ENCODE data around the gene RNF113B. TPM values are rescaled to one million over a fixed set of nuclear protein-coding genes. Genes with fewer than 3 reads are reported as not detected.

The RNF113B gene
- polyA plus RNA-seq, 2 of the 4 experiments (the other 2 are of a cell fraction), result not detected

DNA sequence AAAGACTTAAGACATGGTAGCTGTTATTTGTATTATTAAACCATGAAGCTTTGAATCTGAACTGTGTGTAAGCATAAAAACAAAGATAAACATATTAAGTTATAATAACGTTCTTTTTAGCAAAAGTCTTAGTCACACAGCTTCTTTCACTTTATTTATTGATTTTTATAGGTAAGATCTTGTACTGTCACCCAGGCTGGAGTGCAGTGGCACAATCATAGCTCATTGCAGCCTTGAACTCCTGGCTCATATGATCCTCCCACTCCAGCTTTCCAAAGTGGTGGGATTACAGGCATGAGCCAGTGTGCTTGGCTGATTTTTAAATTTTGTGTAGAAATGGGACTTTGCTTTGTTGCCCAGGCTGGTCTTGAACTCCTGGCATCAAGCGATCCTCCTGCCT is 20.8 kb downstream of the RNF113B start:
- H3K4me3 ChIP-seq, result no peak overlapping the region
- no peaks in the 10 kb centered on the region for H3K9me3 ChIP-seq
- H3K4me2 ChIP-seq, result no peak overlapping the region
- TF ChIP-seq EHMT2 (IDR thresholded peaks at IDR 0.05; ENCODE audit: low read depth), result no peak
- TF ChIP-seq EHF (CRISPR knock-in tag; IDR thresholded peaks at IDR 0.05), result no peak
- TF ChIP-seq CBX2 (IDR thresholded peaks at IDR 0.05; ENCODE audit: borderline replicate concordance, low read depth), result no peak
- no peak for TF ChIP-seq FOSB (CRISPR knock-in tag; IDR thresholded peaks at IDR 0.05)
- TF ChIP-seq ELK1 (IDR thresholded peaks at IDR 0.05; ENCODE audit: low read depth, low read length), result no peak
- no peak for TF ChIP-seq FOSL2 (IDR thresholded peaks at IDR 0.05)
- TF ChIP-seq FOSL2 (CRISPR knock-in tag; IDR thresholded peaks at IDR 0.05), result no peak
- TF ChIP-seq SMC3 (IDR thresholded peaks at IDR 0.05), result no peak
- ChIA-PET POLR2A (no interaction called here), CTCF (interaction anchor here (1.0 kb wide), 1 partner anchor 300 kb away, joined by 3 read pairs; no protein-coding TSS in a partner anchor)
- H3K27ac ChIP-seq, result no peak overlapping the region
- DNase-seq (ENCODE audit: low read depth in 1 of 2, low spot score in 1 of 2) (no peak), FAIRE-seq (no peak), ATAC-seq (no peak)
- 75% methylated on average over 2 of the region's 2 CpGs for WGBS (ENCODE audit: missing lambda C conversion rate)
- no peaks in the 10 kb centered on the region for H3K4me1 ChIP-seq

- Histone ChIP-seq H3K4me1 (no peaks in the 10 kb centered on the region), H3K9me3 (no peaks in the 10 kb centered on the region), H3K27ac (no peak overlapping the region), H3K4me3 (no peak overlapping the region), H3K4me2 (no peak overlapping the region)
- DNase-seq (ENCODE audit: low read depth in 1 of 2, low spot score in 1 of 2) (no peak), FAIRE-seq (no peak), ATAC-seq (no peak)
- no peak for TF ChIP-seq SMC3 (IDR thresholded peaks at IDR 0.05)
- 71% methylated on average over 3 of the region's 5 CpGs for WGBS (ENCODE audit: missing lambda C conversion rate)
- POLR2A ChIA-PET, result no interaction called here
- CTCF ChIA-PET, result interaction anchor here (0.5 to 1.0 kb wide), 3 partner anchors 13 to 300 kb away, joined by 3 to 4 read pairs (median 3); no protein-coding TSS in a partner anchor
These were observed 21.5 kb downstream of the RNF113B start for GRCh38 chr13:98155475-98156109.

DNA sequence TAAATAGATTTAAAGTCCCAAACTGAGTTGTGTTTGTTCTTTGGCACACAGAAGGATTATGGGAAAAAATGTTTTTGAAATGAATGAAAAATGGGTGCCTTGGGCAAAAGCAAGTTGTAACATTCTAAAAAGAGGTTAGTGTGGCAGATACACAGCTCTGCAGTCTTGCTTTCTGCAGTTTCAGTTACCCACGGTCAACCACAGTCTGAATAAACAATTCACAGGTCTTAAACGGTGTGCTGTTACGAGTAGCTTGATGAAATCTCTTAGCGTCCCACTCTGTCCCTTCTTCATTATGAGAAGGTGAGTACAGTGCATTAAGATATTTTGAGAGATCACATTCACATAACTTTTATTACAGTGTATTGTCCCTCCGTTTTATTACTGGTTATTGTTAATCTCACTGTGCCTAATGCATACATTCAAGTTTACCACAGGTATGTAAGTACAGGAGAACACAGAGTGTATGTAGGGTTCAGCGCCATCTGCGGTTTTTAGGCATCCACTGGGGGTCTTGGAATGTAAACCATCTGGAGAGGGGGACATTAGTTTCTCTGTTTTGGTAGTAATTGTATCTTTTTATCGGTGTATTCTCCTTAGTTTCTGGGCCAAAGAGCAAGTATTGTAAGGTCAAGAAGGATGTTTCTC is 26.1 kb downstream of the RNF113B start:
- DNase-seq (ENCODE audit: low read depth in 1 of 2, low spot score in 1 of 2) (no peak), ATAC-seq (no peak), FAIRE-seq (no peak)
- H3K4me3 ChIP-seq, result no peak overlapping the region
- TF ChIP-seq FOXS1 (CRISPR knock-in tag; IDR thresholded peaks at IDR 0.05) (no peak), MAZ (IDR thresholded peaks at IDR 0.05; ENCODE audit: borderline replicate concordance, low read depth, low read length) (no peak), TP53 (CRISPR knock-in tag; IDR thresholded peaks at IDR 0.05) (no peak), EHF (CRISPR knock-in tag; IDR thresholded peaks at IDR 0.05) (no peak), MAX (IDR thresholded peaks at IDR 0.05) (no peak), JUNB (IDR thresholded peaks at IDR 0.05) (no peak), ZNF302 (CRISPR knock-in tag; IDR thresholded peaks at IDR 0.05) (no peak), PBX3 (IDR thresholded peaks at IDR 0.05) (no peak), HOXA7 (CRISPR knock-in tag; IDR thresholded peaks at IDR 0.05) (no peak), NFE2L2 (conservative IDR thresholded peaks at IDR 0.05; ENCODE audit: low read length) (no peak), KDM1A (IDR thresholded peaks at IDR 0.05; ENCODE audit: low read depth) (no peak), HOXB5 (CRISPR knock-in tag; IDR thresholded peaks at IDR 0.05) (no peak), ZC3H11A (IDR thresholded peaks at IDR 0.05) (no peak), NR3C1 (IDR thresholded peaks at IDR 0.05) (no peak), RAD21 (conservative IDR thresholded peaks at IDR 0.05 in 1 of 2, IDR thresholded peaks at IDR 0.05 in 1 of 2) (no peak)
- TF ChIP-seq, protein P1, sequence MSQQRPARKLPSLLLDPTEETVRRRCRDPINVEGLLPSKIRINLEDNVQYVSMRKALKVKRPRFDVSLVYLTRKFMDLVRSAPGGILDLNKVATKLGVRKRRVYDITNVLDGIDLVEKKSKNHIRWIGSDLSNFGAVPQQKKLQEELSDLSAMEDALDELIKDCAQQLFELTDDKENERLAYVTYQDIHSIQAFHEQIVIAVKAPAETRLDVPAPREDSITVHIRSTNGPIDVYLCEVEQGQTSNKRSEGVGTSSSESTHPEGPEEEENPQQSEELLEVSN (IDR thresholded peaks at IDR 0.05; ENCODE audit: borderline replicate concordance, low read depth), result no peak
- WGBS (ENCODE audit: missing lambda C conversion rate), result 91% methylated on average over 8 of the region's 8 CpGs
- H3K9me3 ChIP-seq, result no peaks in the 10 kb centered on the region
- POLR2A ChIA-PET, result no interaction called here
- no peak overlapping the region for H3K27ac ChIP-seq
- CTCF ChIA-PET, result no interaction called here
- no peak overlapping the region for H3K4me2 ChIP-seq
- H3K4me1 ChIP-seq, result peaks cover 6% of the 10 kb centered on the region; the same call in 1 of the 3 replicates
